ENCODE results near the gene SLC41A1.

Gene SLC41A1

DNA sequence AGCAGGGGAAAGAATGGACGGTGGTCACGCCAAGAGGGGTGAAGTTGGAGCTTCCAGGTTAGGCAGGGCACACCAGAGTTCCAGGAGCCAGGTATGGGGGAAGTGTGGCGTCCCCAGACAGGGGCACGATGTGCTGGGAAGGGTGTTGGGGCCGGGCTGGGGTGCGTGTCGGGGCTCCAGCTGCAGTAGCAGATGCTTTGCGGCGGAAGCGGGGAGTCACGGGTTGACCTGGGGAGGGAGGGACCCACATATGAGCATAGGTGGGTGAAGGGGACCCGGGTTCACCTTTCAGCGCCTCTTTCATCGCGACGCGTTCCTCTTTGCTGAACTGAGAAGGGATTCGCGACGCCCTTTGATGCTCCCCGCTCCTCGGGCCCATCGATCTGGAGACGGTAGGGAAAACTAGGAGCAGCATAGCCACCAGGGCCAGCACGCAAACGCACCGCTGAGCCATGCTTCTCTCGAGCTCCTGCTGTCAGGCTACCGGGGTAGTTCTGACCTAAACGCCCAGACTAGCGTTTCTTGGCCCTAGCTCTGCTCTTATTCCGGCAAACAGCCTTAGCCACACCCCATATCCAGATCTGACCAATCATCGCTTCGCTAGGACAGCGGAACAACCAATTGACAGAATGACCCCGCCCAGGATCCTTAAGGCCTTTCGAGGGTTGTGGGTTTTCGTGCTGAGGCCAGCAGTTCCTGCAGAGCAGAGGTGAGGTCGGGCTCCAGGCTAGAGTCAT is 36.8 kb upstream of the SLC41A1 start, which contains the start of gene PM20D1:
TSS of gene PM20D1 (minus strand) at position 514 of the 737 bp plus-strand sequence. CDS start at position 454, 60 bp downstream.
- TF ChIP-seq CTCF (IDR thresholded peaks at IDR 0.05; ENCODE audit: low read depth, low read length) = no peak
- DNase-seq (ENCODE audit: extremely low read depth, low read depth) = peak; percentile 27

DNA sequence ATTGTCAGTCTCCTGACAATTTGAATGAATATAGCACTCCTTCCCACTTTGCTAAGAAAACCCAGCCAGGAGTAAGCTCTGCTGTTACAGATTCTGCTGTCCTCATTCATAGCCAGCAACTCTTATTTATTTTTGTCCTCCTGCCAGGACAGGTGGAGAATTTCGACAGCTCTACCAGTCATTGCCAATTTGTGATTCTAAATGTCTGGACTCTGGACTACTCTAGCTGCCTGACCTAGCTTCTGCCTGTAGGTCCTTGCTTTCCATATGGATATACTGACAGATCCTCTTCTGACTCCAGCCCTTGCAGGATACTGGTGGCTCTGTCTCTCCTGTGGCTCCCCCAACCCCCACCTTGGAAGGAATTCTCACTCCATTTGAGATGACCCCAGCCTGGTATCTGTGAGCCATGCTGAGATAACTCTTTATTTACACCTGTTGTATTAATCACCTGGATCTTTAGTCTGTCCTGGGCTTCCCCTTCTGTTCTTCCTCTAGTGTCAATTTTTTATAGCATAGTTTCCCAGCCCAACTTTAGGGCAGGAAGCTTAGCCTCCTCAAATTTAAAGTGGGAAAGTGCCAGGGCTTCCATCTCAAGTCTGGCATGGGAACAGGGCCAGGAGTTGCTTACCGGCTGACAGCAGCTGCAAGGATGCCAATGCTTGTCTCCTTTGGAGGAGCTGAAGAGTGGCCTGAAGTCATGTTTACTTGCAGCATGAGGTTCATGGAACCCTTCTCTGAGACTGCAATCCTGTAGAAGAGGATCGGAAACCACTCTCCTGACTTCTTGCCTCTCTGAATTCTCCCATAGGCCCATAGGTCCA is 30.2 kb upstream of the SLC41A1 start:
- TF ChIP-seq CTCF (IDR thresholded peaks at IDR 0.05; ENCODE audit: low read depth, low read length) = no peak
- no peak for DNase-seq (ENCODE audit: extremely low read depth, low read depth)

GRCh38 chr1:205842229-205842628 is 29.2 kb upstream of the SLC41A1 start:
- TF ChIP-seq CTCF (IDR thresholded peaks at IDR 0.05; ENCODE audit: low read depth, low read length) = no peak
- no peak for DNase-seq (ENCODE audit: extremely low read depth, low read depth)

- TF ChIP-seq CTCF (IDR thresholded peaks at IDR 0.05; ENCODE audit: low read depth, low read length) = no peak
- no peak for DNase-seq (ENCODE audit: extremely low read depth, low read depth)
These were observed 27.3 kb upstream of the SLC41A1 start for GRCh38 chr1:205840146-205840923.

- TF ChIP-seq CTCF (IDR thresholded peaks at IDR 0.05; ENCODE audit: low read depth, low read length) = no peak
- no peak for DNase-seq (ENCODE audit: extremely low read depth, low read depth)
These were observed 24.5 kb upstream of the SLC41A1 start for GRCh38 chr1:205837382-205837970.

GRCh38 chr1:205834751-205835150 is 21.8 kb upstream of the SLC41A1 start:
- DNase-seq (ENCODE audit: extremely low read depth, low read depth) = no peak

More at GRCh38 chr1:205834751-205835150, 21.8 kb upstream of the SLC41A1 start:
- TF ChIP-seq CTCF (IDR thresholded peaks at IDR 0.05; ENCODE audit: low read depth, low read length) = no peak

Measured in AG09319 (cell line).